ENCODE results near the gene CXCL17. TPM values are rescaled to one million over a fixed set of nuclear protein-coding genes. Genes with fewer than 3 reads are reported as not detected.

CXCL17 gene
- total RNA-seq, 1 experiment from 2014 or later: 0.98 TPM

GRCh38 chr19:42455621-42456081, 12.9 kb upstream of the CXCL17 start:
- Histone ChIP-seq H3K9me3 (ENCODE audit: low read length) (no peaks in the 10 kb centered on the region), H3K27ac (ENCODE audit: low read length) (peak overlapping the region; percentile 75), H3K4me1 (ENCODE audit: insufficient read depth, low read length) (peaks cover 23% of the 10 kb centered on the region), H3K4me2 (ENCODE audit: low read length) (peak overlapping the region; percentile 20; the same call in 1 of the 2 replicates), H4K20me1 (ENCODE audit: low read length) (no peaks in the 10 kb centered on the region), H3K36me3 (ENCODE audit: low read depth, low read length) (no peaks in the 10 kb centered on the region), H2AFZ (ENCODE audit: low read length) (no peak overlapping the region), H3F3A (ENCODE audit: low read length, unreplicated experiment) (no peaks in the 10 kb centered on the region), H3K27me3 (ENCODE audit: low read length) (no peaks in the 10 kb centered on the region), H3K4me3 (ENCODE audit: low read length) (no peak overlapping the region), H3K79me2 (ENCODE audit: low read length) (no peaks in the 10 kb centered on the region), H3K9ac (ENCODE audit: low read length) (no peak overlapping the region), H3K9me2 (replicated peaks; ENCODE audit: low read length) (no peaks in the 10 kb centered on the region)
- ChIA-PET CTCF (no interaction called here), POLR2A (ENCODE audit: unreplicated experiment) (interaction anchor here (0.6 kb wide), 1 partner anchor 20 kb away, joined by 5 read pairs; no protein-coding TSS in a partner anchor)
- TF ChIP-seq CTCF (conservative IDR thresholded peaks at IDR 0.05; ENCODE audit: low read depth, low read length) (no peak), EZH2 (IDR thresholded peaks at IDR 0.05; ENCODE audit: low read length, unreplicated experiment) (no peak), EZH2phosphoT487 (IDR thresholded peaks at IDR 0.05; ENCODE audit: borderline replicate concordance, low read length) (no peak)
- intact Hi-C loops (cut with micrococcal nuclease): no loop called here
- DNase-seq: peak; percentile 93
- no TSS peak for BruUV-seq (replicated peaks)
- ATAC-seq: peak; percentile 99

GRCh38 chr19:42455086-42455485, 12.3 kb upstream of the CXCL17 start:
- H4K20me1 ChIP-seq (ENCODE audit: low read length): no peaks in the 10 kb centered on the region
- ATAC-seq: no peak
- no peaks in the 10 kb centered on the region for H3F3A ChIP-seq (ENCODE audit: low read length, unreplicated experiment)
- DNase-seq: no peak
- no peaks in the 10 kb centered on the region for H3K9me3 ChIP-seq (ENCODE audit: low read length)
- no TSS peak for BruUV-seq (replicated peaks)
- no peak overlapping the region for H3K4me3 ChIP-seq (ENCODE audit: low read length)
- H3K27me3 ChIP-seq (ENCODE audit: low read length): no peaks in the 10 kb centered on the region
- intact Hi-C loops (cut with micrococcal nuclease): no loop called here
- no peaks in the 10 kb centered on the region for H3K36me3 ChIP-seq (ENCODE audit: low read depth, low read length)
- H3K9me2 ChIP-seq (replicated peaks; ENCODE audit: low read length): no peaks in the 10 kb centered on the region
- CTCF ChIA-PET: no interaction called here
- no peak overlapping the region for H2AFZ ChIP-seq (ENCODE audit: low read length)
- peaks cover 27% of the 10 kb centered on the region for H3K4me1 ChIP-seq (ENCODE audit: insufficient read depth, low read length)
- peak overlapping the region; percentile 69 for H3K27ac ChIP-seq (ENCODE audit: low read length)
- H3K4me2 ChIP-seq (ENCODE audit: low read length): peak overlapping the region; percentile 20; the same call in 1 of the 2 replicates
- H3K9ac ChIP-seq (ENCODE audit: low read length): peak overlapping the region; percentile 2; the same call in 1 of the 2 replicates
- POLR2A ChIA-PET (ENCODE audit: unreplicated experiment): no interaction called here
- H3K79me2 ChIP-seq (ENCODE audit: low read length): no peaks in the 10 kb centered on the region
- TF ChIP-seq EZH2 (IDR thresholded peaks at IDR 0.05; ENCODE audit: low read length, unreplicated experiment) (no peak), CTCF (conservative IDR thresholded peaks at IDR 0.05; ENCODE audit: low read depth, low read length) (no peak), EZH2phosphoT487 (IDR thresholded peaks at IDR 0.05; ENCODE audit: borderline replicate concordance, low read length) (no peak)

DNA sequence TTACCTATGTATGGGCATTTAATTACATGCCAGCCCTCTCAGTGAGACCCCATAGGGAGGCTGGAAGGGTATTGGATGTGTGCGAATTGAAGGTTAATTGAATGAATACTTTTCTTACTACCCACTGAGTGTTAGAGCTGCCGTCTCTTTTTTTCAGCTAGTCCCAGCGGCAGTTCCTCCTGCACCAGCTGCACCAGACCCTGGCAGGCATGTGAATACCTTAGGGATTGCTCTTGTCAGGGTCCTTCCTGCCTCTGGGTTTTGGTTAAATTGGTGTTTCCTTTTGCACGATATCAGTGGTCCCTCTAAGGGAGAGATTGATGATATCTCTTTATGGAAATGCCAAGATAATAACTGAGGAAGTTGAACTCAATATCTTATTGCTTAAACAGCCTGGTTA, 9.8 kb upstream of the CXCL17 start:
- CTCF ChIA-PET: no interaction called here

More for the DNA sequence above, 9.8 kb upstream of the CXCL17 start:
- Histone ChIP-seq H3K79me2 (ENCODE audit: low read length) (no peaks in the 10 kb centered on the region), H3K36me3 (ENCODE audit: low read depth, low read length) (no peaks in the 10 kb centered on the region), H3K9me2 (replicated peaks; ENCODE audit: low read length) (no peaks in the 10 kb centered on the region), H2AFZ (ENCODE audit: low read length) (no peak overlapping the region), H3K27ac (ENCODE audit: low read length) (no peak overlapping the region), H3K4me3 (ENCODE audit: low read length) (no peak overlapping the region), H3K4me2 (ENCODE audit: low read length) (no peak overlapping the region), H3K9ac (ENCODE audit: low read length) (no peak overlapping the region), H3K4me1 (ENCODE audit: insufficient read depth, low read length) (peaks cover 40% of the 10 kb centered on the region), H3K27me3 (ENCODE audit: low read length) (no peaks in the 10 kb centered on the region), H4K20me1 (ENCODE audit: low read length) (no peaks in the 10 kb centered on the region), H3F3A (ENCODE audit: low read length, unreplicated experiment) (no peaks in the 10 kb centered on the region), H3K9me3 (ENCODE audit: low read length) (no peaks in the 10 kb centered on the region)
- POLR2A ChIA-PET (ENCODE audit: unreplicated experiment): no interaction called here
- DNase-seq (no peak), ATAC-seq (no peak)
- intact Hi-C loops (cut with micrococcal nuclease): no loop called here
- no TSS peak for BruUV-seq (replicated peaks)
- TF ChIP-seq EZH2phosphoT487 (IDR thresholded peaks at IDR 0.05; ENCODE audit: borderline replicate concordance, low read length): no peak
- TF ChIP-seq EZH2 (IDR thresholded peaks at IDR 0.05; ENCODE audit: low read length, unreplicated experiment): no peak
- TF ChIP-seq CTCF (conservative IDR thresholded peaks at IDR 0.05; ENCODE audit: low read depth, low read length): no peak
